Upper lobe of right lung (tissue), 1 donor: Measurements from ENCODE around the gene CASKIN1. TPM values are rescaled to one million over a fixed set of nuclear protein-coding genes. Genes with fewer than 3 reads are reported as not detected.
"Not testable (repeated sequence)": the region's sequence is repeated elsewhere in the genome, so short reads cannot be mapped to it uniquely, and the experiment has no call there.

Experiments
- ATAC-seq: fragments of 200-7000 bp; cut with Tn5 transposase; one replicate; pipeline ENCODE4 v1.9.1; 2020; ENCODE audit warnings: mild to moderate bottlenecking, moderate library complexity
- DNase-seq: peaks from one replicate; pipeline ENCODE4 v3.0.0-alpha.2; 2020
- H3K27ac ChIP-seq: fragments of 200-600 bp; one replicate; pipeline ENCODE4 v1.8.0; 2022
- H3K27me3 ChIP-seq: fragments of 200-600 bp; one replicate; pipeline ENCODE4 v1.8.0; 2022; ENCODE audit warnings: mild to moderate bottlenecking
- H3K36me3 ChIP-seq: fragments of 200-600 bp; one replicate; pipeline ENCODE4 v1.8.0; 2022
- H3K4me1 ChIP-seq: fragments of 200-600 bp; one replicate; pipeline ENCODE4 v1.8.0; 2022
- H3K4me3 ChIP-seq: fragments of 200-600 bp; one replicate; pipeline ENCODE4 v1.8.0; 2022; ENCODE audit warnings: mild to moderate bottlenecking
- H3K9me3 ChIP-seq: fragments of 200-600 bp; one replicate; pipeline ENCODE4 v1.8.0; 2022
- intact Hi-C: fragments of 100-400 bp; cut with DNase I; formaldehyde crosslinking; loops from one replicate; pipeline ENCODE4 v1.11.0; 2022
- microRNA-seq: library from miRNA; unstranded; fragments of <30 nt; microRNA quantifications from one replicate; pipeline ENCODE4 v1.2.0, GENCODE V29; 2020; ENCODE audit warnings: borderline microRNAs expressed
- total RNA-seq: library from RNA; stranded (reverse); fragmentation: NEBNext Ultra II Directional; extraction: Animal tissue kit (Norgen Biotek cat#: 25700); gene quantifications from one replicate; pipeline ENCODE4 v1.2.1, GENCODE V29; 2021
- donor health status: DM: no; HTN: yes; CAD: no; lungs with severe emphysema.

The CASKIN1 gene
- total RNA-seq, 1 donor from 2014 or later = 0.06 TPM

GRCh38 chr16:2129890-2130447, 66.4 kb downstream of the CASKIN1 start:
- H3K27me3 ChIP-seq, ATAC-seq, H3K9me3 ChIP-seq, H3K27ac ChIP-seq, H3K4me3 ChIP-seq, intact Hi-C loops, DNase-seq, H3K36me3 ChIP-seq: not testable (repeated sequence)
- H3K4me1 ChIP-seq = peaks cover 29% of the 10 kb centered on the region

- H3K36me3 ChIP-seq, H3K4me3 ChIP-seq, H3K27ac ChIP-seq, H3K27me3 ChIP-seq, ATAC-seq, DNase-seq, intact Hi-C loops, H3K9me3 ChIP-seq: not testable (repeated sequence)
- H3K4me1 ChIP-seq = peaks cover 29% of the 10 kb centered on the region
Measured at GRCh38 chr16:2129251-2129650, 67.2 kb downstream of the CASKIN1 start.

GRCh38 chr16:2127630-2128280, 68.7 kb downstream of the CASKIN1 start:
- H3K9me3 ChIP-seq, intact Hi-C loops, H3K4me3 ChIP-seq, H3K27me3 ChIP-seq, H3K36me3 ChIP-seq, DNase-seq: not testable (repeated sequence)
- ATAC-seq = peak; percentile 34
- Histone ChIP-seq H3K27ac (peak overlapping the region; percentile 47), H3K4me1 (peaks cover 35% of the 10 kb centered on the region)

Small RNA genes within 50 kb of the gene (microRNA-seq; reads per million reads assigned to microRNA genes)
- gene MIR3180-5 (not detected), gene MIR4516 (not detected)

Other genes starting within 250 kb of the CASKIN1 start
- gene RPL3L, start 241.9 kb downstream of the CASKIN1 start, total RNA-seq = not detected
- gene NDUFB10, start 237.1 kb downstream of the CASKIN1 start, total RNA-seq = 86.7 TPM
- gene RPS2, start 231.8 kb downstream of the CASKIN1 start, total RNA-seq = 1,490 TPM
- not detected for gene RNF151, start 229.7 kb downstream of the CASKIN1 start, total RNA-seq
- gene TBL3, start 224.6 kb downstream of the CASKIN1 start, total RNA-seq = 24.7 TPM
- gene NOXO1, start 215.1 kb downstream of the CASKIN1 start, total RNA-seq = 1.8 TPM
- gene GFER, start 212.4 kb downstream of the CASKIN1 start, total RNA-seq = 23.1 TPM
- gene SYNGR3, start 206.6 kb downstream of the CASKIN1 start, total RNA-seq = 0.61 TPM
- 38.2 TPM for gene ZNF598, start 186.8 kb downstream of the CASKIN1 start, total RNA-seq
- gene NPW, start 176.8 kb downstream of the CASKIN1 start, total RNA-seq = not detected
- gene NHERF2, start 169.7 kb downstream of the CASKIN1 start, total RNA-seq = 363 TPM
- gene NTHL1, start 148.8 kb downstream of the CASKIN1 start, total RNA-seq = 26.4 TPM
- 119 TPM for gene TSC2, start 148.6 kb downstream of the CASKIN1 start, total RNA-seq
- 84.8 TPM for gene PKD1, start 60.7 kb downstream of the CASKIN1 start, total RNA-seq
- gene RAB26, start 48.0 kb downstream of the CASKIN1 start, total RNA-seq = 0.67 TPM
- 64.3 TPM for gene TRAF7, start 40.8 kb downstream of the CASKIN1 start, total RNA-seq
- 29.9 TPM for gene MLST8, start 8.8 kb upstream of the CASKIN1 start, total RNA-seq
- 7.5 TPM for gene BRICD5, start 14.3 kb upstream of the CASKIN1 start, total RNA-seq
- gene PGP, start 18.2 kb upstream of the CASKIN1 start, total RNA-seq = 15.0 TPM
- 22.6 TPM for gene E4F1, start 27.0 kb upstream of the CASKIN1 start, total RNA-seq
- gene DNASE1L2, start 39.8 kb upstream of the CASKIN1 start, total RNA-seq = 0.78 TPM
- gene ECI1, start 55.0 kb upstream of the CASKIN1 start, total RNA-seq = 46.2 TPM
- gene RNPS1, start 71.5 kb upstream of the CASKIN1 start, total RNA-seq = 116 TPM
- gene ABCA3, start 144.1 kb upstream of the CASKIN1 start, total RNA-seq = 598 TPM
- 3.6 TPM for gene CCNF, start 232.8 kb upstream of the CASKIN1 start, total RNA-seq